Activated CD4-positive, alpha-beta T cell treated with anti-CD3 and anti-CD28 coated beads, Interleukin-10, Interleukin-2, amounts not matched to agents 100 ng/mL and 50 ng/mL, durations not matched to agents 16 hours and 8 hours (primary cell): ENCODE measurements around the gene SGMS1.
A peak's percentile ranks its signal among the peaks of the same experiment; 100 is the strongest.
"Not testable (repeated sequence)": the region's sequence is repeated elsewhere in the genome, so short reads cannot be mapped to it uniquely, and the experiment has no call there.

Source experiments
- DNase-seq: peaks from one replicate; pipeline ENCODE4 v3.0.0-alpha.2; 2020

Gene SGMS1

GRCh38 chr10:50281210-50281966, 342.4 kb downstream of the SGMS1 start:
- DNase-seq = no peak

- DNase-seq = no peak
Observed at GRCh38 chr10:50280049-50280841, 343.5 kb downstream of the SGMS1 start.

GRCh38 chr10:50279489-50279888, 344.3 kb downstream of the SGMS1 start:
- DNase-seq = no peak

GRCh38 chr10:50275650-50276235, 348.0 kb downstream of the SGMS1 start:
- DNase-seq = peak; percentile 45

GRCh38 chr10:50272531-50272930, 351.2 kb downstream of the SGMS1 start:
- no peak for DNase-seq

- DNase-seq = no peak
Observed at GRCh38 chr10:50271564-50272250, 352.0 kb downstream of the SGMS1 start.

GRCh38 chr10:50267877-50268276, 355.9 kb downstream of the SGMS1 start:
- DNase-seq = not testable (repeated sequence)

- DNase-seq = not testable (repeated sequence)
Observed at GRCh38 chr10:50262625-50263024, 361.1 kb downstream of the SGMS1 start.

- DNase-seq = peak; percentile 44
Observed at GRCh38 chr10:50260791-50261281, 362.9 kb downstream of the SGMS1 start.
